Spleen (tissue), 11 donors: ENCODE measurements around the gene MSI2. TPM values are rescaled to one million over a fixed set of nuclear protein-coding genes. Genes with fewer than 3 reads are reported as not detected.

Experiments used
- DNase-seq: peaks from one replicate; pipeline ENCODE4 v3.0.0-alpha.2; 2020
- H3K27ac ChIP-seq, 8 donors: fragments of 200-600 bp; sonication (generic) in 7 of 8; 1 replicate in 4 of 8; 2 replicates in 4 of 8; pipeline versions ENCODE4 v1.5.0 to v1.8.0; 2016 to 2021; ENCODE audit warnings: inconsistent platforms in 4 of 8, mild to moderate bottlenecking in 4 of 8, moderate library complexity in 1 of 8
- H3K27me3 ChIP-seq, 7 donors: fragments of 200-600 bp; sonication (generic) in 6 of 7; replicated peaks in 1 of 7; 1 replicate in 4 of 7; 2 replicates in 3 of 7; pipeline versions ENCODE4 v1.5.0 to v1.8.0; 2016 to 2021; ENCODE audit warnings: inconsistent platforms in 3 of 7, mild to moderate bottlenecking in 1 of 7
- H3K36me3 ChIP-seq, 6 donors: fragments of 200-600 bp; sonication (generic) in 5 of 6; 1 replicate in 4 of 6; 2 replicates in 2 of 6; pipeline versions ENCODE4 v1.5.0 to v1.8.0; 2016 to 2021; ENCODE audit warnings: inconsistent platforms in 2 of 6
- H3K4me1 ChIP-seq, 6 donors: fragments of 200-600 bp; sonication (generic) in 5 of 6; 1 replicate in 3 of 6; 2 replicates in 3 of 6; pipeline versions ENCODE4 v1.5.0 to v1.8.0; 2016 to 2021; ENCODE audit warnings: inconsistent platforms in 3 of 6
- H3K4me3 ChIP-seq, 8 donors: fragments of 200-600 bp; sonication (generic) in 7 of 8; 1 replicate in 4 of 8; 2 replicates in 4 of 8; pipeline versions ENCODE4 v1.5.0 to v1.8.0; 2016 to 2021; ENCODE audit warnings: inconsistent platforms in 4 of 8, mild to moderate bottlenecking in 4 of 8, moderate library complexity in 2 of 8
- H3K9me3 ChIP-seq, 8 donors: fragments of 200-600 bp; sonication (generic) in 7 of 8; 1 replicate in 4 of 8; 2 replicates in 4 of 8; pipeline versions ENCODE4 v1.5.0 to v1.8.0; 2016 to 2021; ENCODE audit warnings: inconsistent platforms in 4 of 8
- POLR2A ChIP-seq, 3 donors: fragments of 450-650 bp; IDR thresholded peaks; one replicate each; pipeline ENCODE4 v1.5.1; 2017; ENCODE audit warnings: antibody characterized with exemption in 3 of 3, mild to moderate bottlenecking in 1 of 3
- POLR2AphosphoS5 ChIP-seq, 3 donors: sonication (generic); formaldehyde crosslinking; IDR thresholded peaks; one replicate each; pipeline ENCODE4 v1.5.1; 2017; ENCODE audit warnings: antibody characterized with exemption in 3 of 3
- WGBS, 5 donors: extraction: QIAGEN DNeasy Blood & Tissue Kit in 3 of 5; methylation state at CpG; one replicate each; pipeline versions ENCODE4 v1.1.5 to v1.1.7; 2013 to 2018; 5-methylcytosine and 5-hydroxymethylcytosine counted together
- intact Hi-C: fragments of 100-400 bp; cut with DNase I; formaldehyde crosslinking; loops from one replicate; pipeline ENCODE4 v1.15.0; 2023; ENCODE audit warnings: low total_unique reads
- polyA plus RNA-seq, 3 donors: library from polyadenylated mRNA; stranded (reverse); fragments of 200-250 nt; gene quantifications; one replicate each; pipeline ENCODE4 v1.2.1, GENCODE V29; 2013
- total RNA-seq, 7 donors: library from RNA; depleted of rRNA in 3 of 7; stranded (reverse); fragments of >200 nt in 3 of 7; fragmentation: NEBNext Ultra II Directional in 4 of 7; extraction: Animal tissue kit (Norgen Biotek cat#: 25700) in 4 of 7; gene quantifications; one replicate each; pipeline versions ENCODE4 v1.1.0 to v1.2.1, GENCODE V29; 2016 to 2021
- TF ChIP-seq, protein P1 (sequence below), 11 experiments: fragments of 200-600 bp in 7 of 11; fragments of 450-650 bp in 4 of 11; sonication (generic) in 4 of 11; IDR thresholded peaks in 8 of 11; conservative IDR thresholded peaks in 3 of 11; 1 replicate in 7 of 11; 2 replicates in 4 of 11; pipeline versions ENCODE4 v1.4.0 to v1.8.0; 2016 to 2021; ENCODE audit warnings: antibody characterized with exemption in 11 of 11, inconsistent platforms in 4 of 11, mild to moderate bottlenecking in 1 of 11
- donor health status: healthy with polysubstance abuse.
- donor health status: DM: no; HTN: no; CAD: no; lungs with moderate emphysema.
- donor health status: DM: no; HTN: no; CAD: no.
- donor health status: Bipolar disorder and iron deficiency.
- donor health status: healthy.
- donor health status: DM: no; HTN: no; CAD: no.
- donor health status: DM: yes; HTN: yes; CAD: no.

Gene MSI2
- total and polyA plus RNA-seq, 10 donors = 9.8 to 131 (median 64.7) TPM

DNA sequence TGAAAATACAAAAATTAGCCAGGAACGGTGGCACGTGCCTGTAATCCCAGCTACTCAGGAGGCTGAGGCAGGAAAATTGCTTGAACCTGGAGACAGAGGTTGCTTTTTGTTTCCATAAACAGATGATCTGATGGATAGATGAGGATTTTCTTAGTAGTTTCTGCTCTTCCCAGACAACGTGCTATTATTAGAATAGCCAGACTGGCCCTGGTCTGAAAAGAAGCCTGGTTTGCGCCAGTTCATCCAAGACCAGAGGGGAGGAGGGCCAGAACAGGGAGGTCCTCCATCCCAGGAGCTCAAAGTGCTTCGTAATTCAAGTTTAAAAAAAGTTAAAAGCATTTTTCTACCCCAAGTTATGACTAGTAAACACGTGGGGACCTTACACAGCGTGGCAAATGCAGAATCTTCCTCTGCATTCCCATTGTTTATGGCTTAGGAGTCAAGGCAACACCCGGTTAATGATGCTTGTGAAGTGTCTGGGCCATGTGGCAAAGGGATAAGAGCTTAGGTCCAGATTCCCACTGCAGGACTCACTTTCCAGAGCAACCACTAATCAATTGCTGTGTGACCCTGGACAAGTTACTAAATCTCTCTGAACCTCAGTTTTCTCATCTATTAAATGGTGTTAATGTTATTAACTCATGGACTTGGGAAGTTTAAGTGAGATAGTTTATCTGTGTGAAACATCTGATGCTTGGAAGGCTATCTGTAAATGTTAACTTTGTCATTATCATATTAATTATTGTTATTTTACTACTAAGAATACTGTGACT is 283.4 kb downstream of the MSI2 start:
- WGBS, 5 donors = 81 to 91% (median 89%) methylated on average over 8 of the region's 8 CpGs
- Histone ChIP-seq H3K36me3 (no peaks in the 10 kb centered on the region), H3K27ac (peak overlapping the region in 2 of 8 donors; percentile 63 to 71), H3K4me3 (no peak overlapping the region), H3K9me3 (no peaks in the 10 kb centered on the region), H3K4me1 (peaks cover 7 to 61% (median 37%) of the 10 kb centered on the region in 6 donors), H3K27me3 (no peaks in the 10 kb centered on the region)
- intact Hi-C loops = no loop called here
- no peak for DNase-seq
- TF ChIP-seq, protein P1, sequence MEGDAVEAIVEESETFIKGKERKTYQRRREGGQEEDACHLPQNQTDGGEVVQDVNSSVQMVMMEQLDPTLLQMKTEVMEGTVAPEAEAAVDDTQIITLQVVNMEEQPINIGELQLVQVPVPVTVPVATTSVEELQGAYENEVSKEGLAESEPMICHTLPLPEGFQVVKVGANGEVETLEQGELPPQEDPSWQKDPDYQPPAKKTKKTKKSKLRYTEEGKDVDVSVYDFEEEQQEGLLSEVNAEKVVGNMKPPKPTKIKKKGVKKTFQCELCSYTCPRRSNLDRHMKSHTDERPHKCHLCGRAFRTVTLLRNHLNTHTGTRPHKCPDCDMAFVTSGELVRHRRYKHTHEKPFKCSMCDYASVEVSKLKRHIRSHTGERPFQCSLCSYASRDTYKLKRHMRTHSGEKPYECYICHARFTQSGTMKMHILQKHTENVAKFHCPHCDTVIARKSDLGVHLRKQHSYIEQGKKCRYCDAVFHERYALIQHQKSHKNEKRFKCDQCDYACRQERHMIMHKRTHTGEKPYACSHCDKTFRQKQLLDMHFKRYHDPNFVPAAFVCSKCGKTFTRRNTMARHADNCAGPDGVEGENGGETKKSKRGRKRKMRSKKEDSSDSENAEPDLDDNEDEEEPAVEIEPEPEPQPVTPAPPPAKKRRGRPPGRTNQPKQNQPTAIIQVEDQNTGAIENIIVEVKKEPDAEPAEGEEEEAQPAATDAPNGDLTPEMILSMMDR (IDR thresholded peaks at IDR 0.05 in 8 of 11, conservative IDR thresholded peaks at IDR 0.05 in 3 of 11) = no peak
- TF ChIP-seq POLR2AphosphoS5 (IDR thresholded peaks at IDR 0.05) (no peak), POLR2A (IDR thresholded peaks at IDR 0.05) (no peak)

DNA sequence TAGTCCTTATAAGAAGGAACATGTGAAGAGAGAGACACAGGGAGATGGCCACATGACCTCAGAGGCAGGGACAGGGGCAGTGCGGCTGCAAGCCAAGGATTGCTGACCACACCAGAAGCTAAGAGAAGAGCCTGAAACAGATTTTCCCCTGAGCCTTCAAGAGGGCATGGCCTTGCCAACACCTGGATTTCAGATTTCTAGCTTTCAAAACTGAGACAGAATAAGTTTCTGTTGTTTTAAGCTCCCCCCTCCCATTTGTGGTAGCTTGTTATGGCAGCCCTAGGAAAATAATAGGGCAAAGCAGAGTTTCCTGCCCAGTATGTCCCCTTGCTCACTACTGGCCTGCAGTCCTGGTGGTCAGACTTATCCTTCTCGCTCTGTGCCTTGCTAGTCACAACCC is 284.3 kb downstream of the MSI2 start:
- 92 to 100% (median 98%) methylated on average over 2 of the region's 2 CpGs for WGBS, 5 donors
- no peaks in the 10 kb centered on the region for H3K27me3 ChIP-seq
- peak overlapping the region in 2 of 8 donors; percentile 11 for H3K27ac ChIP-seq
- no peak for DNase-seq
- intact Hi-C loops = no loop called here
- no peaks in the 10 kb centered on the region for H3K36me3 ChIP-seq
- no peaks in the 10 kb centered on the region for H3K9me3 ChIP-seq
- TF ChIP-seq, protein P1 (IDR thresholded peaks at IDR 0.05 in 8 of 11, conservative IDR thresholded peaks at IDR 0.05 in 3 of 11) = no peak
- no peak for TF ChIP-seq POLR2A (IDR thresholded peaks at IDR 0.05)
- no peak for TF ChIP-seq POLR2AphosphoS5 (IDR thresholded peaks at IDR 0.05)
- H3K4me1 ChIP-seq = peaks cover 7 to 57% (median 33%) of the 10 kb centered on the region in 6 donors
- H3K4me3 ChIP-seq = no peak overlapping the region

DNA sequence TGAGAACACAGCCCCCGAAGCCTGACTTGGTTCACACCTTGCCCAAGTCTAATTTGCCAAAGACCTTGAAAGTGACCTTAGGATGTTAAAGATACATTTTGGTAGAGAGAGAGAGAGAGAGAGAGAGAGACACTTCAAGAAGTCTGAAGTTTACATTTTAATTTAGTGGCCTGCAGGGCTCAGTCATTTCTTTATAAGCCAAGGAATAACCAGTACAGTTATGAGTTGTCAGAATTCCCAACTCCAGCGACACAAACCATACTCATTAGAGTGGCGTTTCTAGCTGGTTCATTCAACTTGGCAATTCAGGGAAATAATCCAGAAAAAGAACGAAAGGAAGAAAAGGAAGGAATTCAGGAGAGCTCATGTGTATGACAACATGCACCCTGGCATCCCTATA is 284.7 kb downstream of the MSI2 start:
- no peaks in the 10 kb centered on the region for H3K27me3 ChIP-seq
- DNase-seq = no peak
- peaks cover 7 to 53% (median 31%) of the 10 kb centered on the region in 6 donors for H3K4me1 ChIP-seq
- intact Hi-C loops = no loop called here
- TF ChIP-seq, protein P1 (IDR thresholded peaks at IDR 0.05 in 8 of 11, conservative IDR thresholded peaks at IDR 0.05 in 3 of 11) = no peak
- TF ChIP-seq POLR2AphosphoS5 (IDR thresholded peaks at IDR 0.05) (no peak), POLR2A (IDR thresholded peaks at IDR 0.05) (no peak)
- peak overlapping the region in 1 of 8 donors; percentile 11 for H3K27ac ChIP-seq
- no peaks in the 10 kb centered on the region for H3K36me3 ChIP-seq
- H3K9me3 ChIP-seq = no peaks in the 10 kb centered on the region
- WGBS, 5 donors = 76 to 91% (median 86%) methylated on average over 4 of the region's 4 CpGs
- H3K4me3 ChIP-seq = no peak overlapping the region
